ENCODE measurements around the gene BTNL3.
"Not testable (repeated sequence)": the region's sequence is repeated elsewhere in the genome, so short reads cannot be mapped to it uniquely, and the experiment has no call there.

The BTNL3 gene, protein sequence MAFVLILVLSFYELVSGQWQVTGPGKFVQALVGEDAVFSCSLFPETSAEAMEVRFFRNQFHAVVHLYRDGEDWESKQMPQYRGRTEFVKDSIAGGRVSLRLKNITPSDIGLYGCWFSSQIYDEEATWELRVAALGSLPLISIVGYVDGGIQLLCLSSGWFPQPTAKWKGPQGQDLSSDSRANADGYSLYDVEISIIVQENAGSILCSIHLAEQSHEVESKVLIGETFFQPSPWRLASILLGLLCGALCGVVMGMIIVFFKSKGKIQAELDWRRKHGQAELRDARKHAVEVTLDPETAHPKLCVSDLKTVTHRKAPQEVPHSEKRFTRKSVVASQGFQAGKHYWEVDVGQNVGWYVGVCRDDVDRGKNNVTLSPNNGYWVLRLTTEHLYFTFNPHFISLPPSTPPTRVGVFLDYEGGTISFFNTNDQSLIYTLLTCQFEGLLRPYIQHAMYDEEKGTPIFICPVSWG

DNA sequence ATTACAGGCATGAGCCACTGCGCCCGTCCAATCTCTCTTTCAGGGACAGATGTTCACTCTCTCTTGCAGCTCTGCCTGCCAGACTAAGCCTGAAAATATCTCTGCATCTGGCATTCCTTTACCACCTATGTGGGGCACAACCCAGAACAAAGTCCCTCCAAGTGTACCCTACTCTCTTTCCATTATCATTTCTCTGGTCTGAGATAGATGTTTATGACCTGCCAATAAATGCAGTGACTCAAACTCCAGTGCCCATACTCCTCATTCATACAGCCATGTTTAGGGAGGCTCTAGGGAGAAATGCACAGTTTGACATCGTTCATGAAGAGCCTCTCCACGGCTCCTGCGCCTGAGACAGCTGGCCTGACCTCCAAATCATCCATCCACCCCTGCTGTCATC, at the start of gene BTNL3:
Gene BTNL3, plus strand, starts transcription at position 255 of the 400 bp plus-strand sequence. CDS start 183 bp downstream, outside the sequence.
- no peak for DNase-seq (ENCODE audit: low spot score)

DNA sequence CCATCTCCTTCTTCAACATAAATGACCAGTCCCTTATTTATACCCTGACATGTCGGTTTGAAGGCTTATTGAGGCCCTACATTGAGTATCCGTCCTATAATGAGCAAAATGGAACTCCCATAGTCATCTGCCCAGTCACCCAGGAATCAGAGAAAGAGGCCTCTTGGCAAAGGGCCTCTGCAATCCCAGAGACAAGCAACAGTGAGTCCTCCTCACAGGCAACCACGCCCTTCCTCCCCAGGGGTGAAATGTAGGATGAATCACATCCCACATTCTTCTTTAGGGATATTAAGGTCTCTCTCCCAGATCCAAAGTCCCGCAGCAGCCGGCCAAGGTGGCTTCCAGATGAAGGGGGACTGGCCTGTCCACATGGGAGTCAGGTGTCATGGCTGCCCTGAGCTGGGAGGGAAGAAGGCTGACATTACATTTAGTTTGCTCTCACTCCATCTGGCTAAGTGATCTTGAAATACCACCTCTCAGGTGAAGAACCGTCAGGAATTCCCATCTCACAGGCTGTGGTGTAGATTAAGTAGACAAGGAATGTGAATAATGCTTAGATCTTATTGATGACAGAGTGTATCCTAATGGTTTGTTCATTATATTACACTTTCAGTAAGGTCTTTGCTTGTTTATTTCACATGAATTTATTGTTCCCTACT, 38.2 kb upstream of the BTNL3 start:
- no peak for DNase-seq (ENCODE audit: low spot score)

GRCh38 chr5:180959661-180960060, 29.0 kb upstream of the BTNL3 start:
- DNase-seq (ENCODE audit: low spot score), result no peak

DNA sequence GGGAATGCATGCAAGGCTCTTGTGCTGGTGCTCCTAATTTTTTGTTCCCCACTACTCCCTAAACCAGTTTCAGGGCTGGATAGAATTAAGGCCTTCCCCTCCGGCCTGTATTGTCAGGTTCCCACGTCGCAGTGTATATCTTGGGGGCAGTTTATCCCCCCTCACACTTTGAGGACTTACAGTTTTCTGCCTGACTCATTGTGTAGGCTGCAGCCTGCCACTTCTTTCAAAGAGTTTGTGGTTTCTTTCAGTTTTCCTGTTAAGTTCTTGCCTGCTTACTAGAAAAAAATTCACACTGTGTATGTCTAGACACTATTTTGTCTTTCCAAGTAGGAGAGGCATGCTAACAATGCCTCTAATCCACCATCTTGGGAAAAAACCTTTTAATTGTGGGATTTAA, 28.4 kb upstream of the BTNL3 start:
- DNase-seq (ENCODE audit: low spot score), result no peak

- no peak for DNase-seq (ENCODE audit: low spot score)
These were observed 19.2 kb upstream of the BTNL3 start for GRCh38 chr5:180969406-180969805.

- DNase-seq (ENCODE audit: low spot score), result no peak
These were observed 18.3 kb upstream of the BTNL3 start for GRCh38 chr5:180970336-180970735.

GRCh38 chr5:180970875-180971274, 17.8 kb upstream of the BTNL3 start:
- no peak for DNase-seq (ENCODE audit: low spot score)

- no peak for DNase-seq (ENCODE audit: low spot score)
These were observed 13.9 kb upstream of the BTNL3 start for GRCh38 chr5:180974612-180975315.

- no peak for DNase-seq (ENCODE audit: low spot score)
These were observed 13.3 kb upstream of the BTNL3 start for GRCh38 chr5:180975338-180975737.

DNA sequence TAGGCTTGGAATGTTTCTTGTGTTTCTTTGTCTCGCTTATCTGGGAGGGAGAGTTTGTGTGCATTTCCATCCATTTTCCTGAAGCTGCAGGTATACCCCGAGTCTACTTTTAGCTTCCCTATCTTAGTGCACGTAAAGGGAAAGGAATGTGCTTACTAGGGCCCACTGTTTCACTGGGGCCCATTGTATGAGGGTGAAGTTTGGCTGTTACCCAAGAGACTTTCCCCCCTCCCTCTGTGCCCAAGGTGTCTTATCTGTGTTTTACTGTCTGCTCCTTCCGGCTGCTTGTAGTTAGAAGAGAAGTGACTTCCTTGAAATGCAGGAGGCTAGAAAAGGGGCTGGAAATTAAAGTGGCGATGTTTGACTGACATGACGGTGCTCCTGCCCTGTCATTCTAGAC, 12.1 kb upstream of the BTNL3 start:
- no peak for DNase-seq (ENCODE audit: low spot score)

GRCh38 chr5:180977852-180978251, 10.8 kb upstream of the BTNL3 start:
- no peak for DNase-seq (ENCODE audit: low spot score)

DNA sequence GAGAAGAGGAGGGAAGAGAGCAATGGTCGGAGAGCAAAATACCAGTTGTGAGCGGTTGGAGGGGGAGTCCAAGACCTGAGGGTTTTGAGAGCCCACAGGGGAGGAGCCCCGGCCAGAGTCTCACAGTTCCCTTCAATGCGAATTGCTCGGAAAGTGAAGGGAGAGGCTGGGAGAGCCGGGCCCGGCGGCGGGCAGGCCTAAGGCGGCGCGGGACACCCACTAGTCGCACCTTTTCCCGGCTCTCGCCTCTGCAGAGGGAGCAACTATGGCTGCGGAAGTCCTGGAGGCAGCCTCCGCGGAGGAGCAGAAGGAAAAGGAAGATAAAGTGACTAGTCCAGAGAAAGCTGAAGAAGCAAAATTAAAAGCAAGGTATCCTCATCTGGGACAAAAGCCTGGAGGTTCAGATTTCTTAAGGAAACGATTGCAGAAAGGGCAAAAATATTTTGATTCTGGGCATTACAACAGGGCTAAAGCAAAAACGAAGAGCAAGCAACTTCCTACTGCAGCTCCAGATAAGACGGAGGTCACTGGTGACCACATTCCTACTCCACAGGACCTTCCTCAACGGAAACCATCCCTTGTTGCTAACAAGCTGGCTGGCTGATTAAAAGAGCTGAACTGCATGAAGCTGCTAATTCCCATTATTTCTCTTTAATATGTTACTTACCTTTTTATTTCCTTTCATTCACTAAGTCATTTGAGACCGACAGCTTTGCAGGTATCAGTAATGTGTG, 6.5 kb upstream of the BTNL3 start:
- DNase-seq (ENCODE audit: low spot score), result no peak

DNA sequence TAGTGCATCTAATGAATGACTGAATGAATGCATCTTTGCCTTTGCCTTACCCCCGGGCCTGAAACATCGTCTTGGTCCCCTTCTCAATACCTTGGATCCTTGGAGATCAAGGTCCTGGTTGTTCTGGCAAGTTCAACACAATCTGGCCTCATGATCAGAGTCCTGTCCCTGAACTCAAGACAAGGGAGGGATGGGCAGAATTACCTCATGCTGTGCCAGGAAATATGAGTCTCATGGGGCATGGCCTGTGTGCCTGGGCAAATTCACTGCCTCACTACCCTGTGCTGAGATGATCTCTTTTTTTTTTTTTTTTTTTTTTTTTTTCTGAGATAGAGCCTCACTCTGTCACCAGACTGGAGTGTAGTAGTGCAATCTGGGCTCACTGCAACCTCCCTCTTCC, 630 bp upstream of the BTNL3 start:
- DNase-seq (ENCODE audit: low spot score), result no peak

- DNase-seq (ENCODE audit: low spot score), result no peak
These were observed 1.6 kb downstream of the BTNL3 start for GRCh38 chr5:180990086-180990881.

GRCh38 chr5:180990882-180991242, 2.2 kb downstream of the BTNL3 start:
- DNase-seq (ENCODE audit: low spot score), result no peak

- DNase-seq (ENCODE audit: low spot score), result no peak
These were observed 13.3 kb downstream of the BTNL3 start for GRCh38 chr5:181001947-181002346.

GRCh38 chr5:181005791-181006190, 17.1 kb downstream of the BTNL3 start:
- no peak for DNase-seq (ENCODE audit: low spot score)

DNA sequence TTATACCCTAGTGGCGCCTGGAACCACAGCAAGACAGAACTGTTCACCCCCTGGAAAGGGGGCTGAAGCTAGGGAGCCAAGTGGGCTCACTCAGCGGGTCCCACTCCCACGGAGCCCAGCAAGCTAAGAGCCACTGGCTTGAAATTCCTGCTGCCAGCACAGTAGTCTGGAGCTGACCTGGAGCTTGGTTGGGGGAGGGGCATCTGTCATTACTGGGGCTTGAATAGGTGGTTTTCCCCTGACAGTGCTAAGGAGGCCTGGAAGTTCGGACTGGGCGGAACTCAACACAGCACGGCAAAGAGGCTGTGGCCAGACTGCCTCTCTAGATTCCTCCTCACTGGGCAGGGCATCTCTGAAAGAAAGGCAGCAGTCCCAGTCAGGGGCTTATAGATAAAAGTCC, 19.5 kb downstream of the BTNL3 start:
- DNase-seq (ENCODE audit: low spot score), result no peak

- DNase-seq (ENCODE audit: low spot score), result not testable (repeated sequence)
These were observed 21.4 kb downstream of the BTNL3 start for GRCh38 chr5:181010018-181010417.

DNA sequence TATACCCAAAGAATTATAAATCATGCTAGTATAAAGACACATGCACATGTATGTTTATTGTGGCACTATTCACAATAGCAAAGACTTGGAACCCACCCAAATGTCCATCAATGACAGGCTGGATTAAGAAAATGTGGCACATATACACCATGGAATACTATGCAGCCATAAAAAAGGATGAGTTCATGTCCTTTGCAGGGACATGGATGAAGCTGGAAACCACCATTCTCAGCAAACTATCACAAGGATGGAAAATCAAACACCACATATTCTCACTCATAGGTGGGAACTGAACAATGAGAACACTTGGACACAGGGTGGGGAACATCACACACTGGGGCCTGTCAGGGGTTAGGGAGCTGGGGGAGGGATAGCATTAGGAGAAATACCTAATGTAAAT, 26.0 kb downstream of the BTNL3 start:
- DNase-seq (ENCODE audit: low spot score), result not testable (repeated sequence)

DNA sequence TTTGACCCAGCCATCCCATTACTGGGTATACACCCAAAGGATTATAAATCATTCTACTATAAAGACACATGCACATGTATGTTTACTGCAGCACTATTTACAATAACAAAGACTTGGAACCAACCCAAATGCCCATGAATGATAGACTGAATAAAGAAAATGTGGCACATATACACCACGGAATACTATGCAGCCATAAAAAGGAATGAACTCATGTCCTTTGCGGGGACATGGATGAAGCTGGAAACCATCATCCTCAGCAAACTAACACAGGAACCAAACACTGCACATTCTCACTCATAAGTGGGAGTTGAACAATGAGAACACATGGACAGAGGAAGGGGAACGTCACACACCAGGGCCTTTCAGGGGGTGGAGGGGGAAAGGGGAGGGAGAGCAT, 28.8 kb downstream of the BTNL3 start:
- not testable (repeated sequence) for DNase-seq (ENCODE audit: low spot score)
